HG03378 (cell line): ENCODE measurements around the gene VCL.
"Not testable (repeated sequence)": the region's sequence is repeated elsewhere in the genome, so short reads cannot be mapped to it uniquely, and the experiment has no call there.

Source experiments
- ATAC-seq: cut with Tn5 transposase; IDR thresholded peaks from one replicate; pipeline ENCODE4 v1.9.1; 2021; ENCODE audit warnings: mild to moderate bottlenecking, moderate library complexity; ENCODE audit not compliant: unreplicated experiment

VCL gene

GRCh38 chr10:74139981-74140380 is 142.1 kb downstream of the VCL start:
- ATAC-seq = no peak

DNA sequence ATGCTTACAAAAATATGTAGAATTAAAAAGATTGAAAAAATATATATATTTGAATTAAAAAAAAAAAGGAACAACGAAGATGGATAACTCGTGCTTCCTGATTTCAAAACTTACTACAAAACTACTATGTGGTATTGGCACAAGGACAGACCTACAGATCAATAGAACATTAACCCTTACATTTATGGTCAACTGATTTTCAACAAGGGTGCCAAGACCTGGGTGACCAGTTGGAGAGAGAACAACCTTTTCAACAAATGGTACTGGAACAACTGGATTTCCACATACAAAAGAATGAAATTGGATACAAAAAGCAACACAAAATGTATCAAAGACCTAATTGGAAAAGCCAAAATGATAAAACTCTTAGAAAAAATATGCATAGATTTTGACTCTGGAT is 142.6 kb downstream of the VCL start:
- ATAC-seq = no peak

- ATAC-seq = no peak
Measured at GRCh38 chr10:74145133-74145532, 147.2 kb downstream of the VCL start.

- not testable (repeated sequence) for ATAC-seq
Measured at GRCh38 chr10:74146980-74147379, 149.1 kb downstream of the VCL start.

GRCh38 chr10:74150204-74150989 is 152.5 kb downstream of the VCL start, which contains the start of gene AP3M1:
AP3M1 (minus strand) TSS chr10:74150828; CDS start chr10:74138379, 12,449 bp downstream.
- ATAC-seq = peak; percentile 31

- ATAC-seq = peak; percentile 63
Measured at GRCh38 chr10:74150990-74151878, 153.3 kb downstream of the VCL start, which contains the start of gene ADK. ADK (plus strand) TSS chr10:74151221; CDS start chr10:74151279, 58 bp downstream.

DNA sequence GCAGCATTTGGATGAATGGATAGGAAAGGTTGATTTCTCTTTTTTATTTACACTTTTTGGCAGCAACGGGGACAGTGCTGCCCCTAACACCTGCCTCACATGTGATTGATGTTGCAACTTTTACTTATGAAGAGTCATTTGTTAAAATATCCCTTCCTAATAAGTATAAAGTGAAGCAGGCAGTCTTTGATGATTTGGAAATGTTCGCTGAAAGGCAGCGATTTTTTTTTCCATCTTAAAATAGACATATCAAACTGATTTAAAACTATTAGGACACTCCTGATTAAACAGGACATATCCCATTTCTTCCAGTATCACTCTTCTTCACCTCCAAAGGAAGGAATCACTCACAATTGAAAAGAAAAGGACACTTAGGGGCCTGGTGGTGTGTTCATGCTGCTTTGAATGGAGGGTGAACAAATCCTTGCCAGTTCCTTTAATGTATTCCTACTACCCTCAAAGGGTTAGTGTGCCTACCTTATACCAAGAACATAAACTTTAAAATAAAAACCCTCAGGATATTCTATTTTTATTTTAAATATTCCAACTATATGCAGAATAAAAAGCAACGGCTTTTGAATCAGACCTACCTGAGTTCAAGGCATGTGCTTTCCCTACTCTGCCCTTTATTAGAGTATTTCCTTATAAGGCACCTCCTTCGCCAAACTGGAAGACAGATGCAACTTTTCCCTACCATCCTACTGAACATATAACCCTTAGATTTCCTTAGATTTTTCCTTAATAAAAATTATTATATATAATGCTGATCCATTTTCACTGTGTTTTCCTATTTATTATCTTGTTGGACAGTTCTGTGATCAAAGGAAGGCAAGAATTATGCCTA is 154.2 kb downstream of the VCL start:
- ATAC-seq = no peak

DNA sequence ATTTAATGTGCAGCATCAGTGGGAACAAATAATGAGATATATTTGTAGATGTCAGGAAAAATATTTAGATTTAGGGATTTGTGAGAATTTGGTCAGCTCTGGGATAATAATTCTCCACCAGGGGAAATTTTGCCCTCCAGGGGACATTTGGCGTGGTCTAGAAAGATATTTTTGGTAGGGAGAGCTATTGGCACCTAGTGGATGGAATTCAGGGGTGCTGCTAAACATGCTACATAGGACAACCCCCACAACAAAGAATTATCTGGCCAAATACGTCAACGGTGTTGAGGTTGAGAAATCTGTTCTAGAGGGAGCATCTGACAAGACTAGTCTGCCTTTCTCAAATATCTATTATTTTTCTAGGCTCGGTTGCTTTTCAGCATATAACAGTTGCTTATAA is 155.2 kb downstream of the VCL start:
- no peak for ATAC-seq

- no peak for ATAC-seq
Measured at GRCh38 chr10:74153676-74154075, 155.8 kb downstream of the VCL start.

GRCh38 chr10:74156919-74157289 is 159.0 kb downstream of the VCL start:
- no peak for ATAC-seq

- no peak for ATAC-seq
Measured at GRCh38 chr10:74160013-74160412, 162.1 kb downstream of the VCL start.

DNA sequence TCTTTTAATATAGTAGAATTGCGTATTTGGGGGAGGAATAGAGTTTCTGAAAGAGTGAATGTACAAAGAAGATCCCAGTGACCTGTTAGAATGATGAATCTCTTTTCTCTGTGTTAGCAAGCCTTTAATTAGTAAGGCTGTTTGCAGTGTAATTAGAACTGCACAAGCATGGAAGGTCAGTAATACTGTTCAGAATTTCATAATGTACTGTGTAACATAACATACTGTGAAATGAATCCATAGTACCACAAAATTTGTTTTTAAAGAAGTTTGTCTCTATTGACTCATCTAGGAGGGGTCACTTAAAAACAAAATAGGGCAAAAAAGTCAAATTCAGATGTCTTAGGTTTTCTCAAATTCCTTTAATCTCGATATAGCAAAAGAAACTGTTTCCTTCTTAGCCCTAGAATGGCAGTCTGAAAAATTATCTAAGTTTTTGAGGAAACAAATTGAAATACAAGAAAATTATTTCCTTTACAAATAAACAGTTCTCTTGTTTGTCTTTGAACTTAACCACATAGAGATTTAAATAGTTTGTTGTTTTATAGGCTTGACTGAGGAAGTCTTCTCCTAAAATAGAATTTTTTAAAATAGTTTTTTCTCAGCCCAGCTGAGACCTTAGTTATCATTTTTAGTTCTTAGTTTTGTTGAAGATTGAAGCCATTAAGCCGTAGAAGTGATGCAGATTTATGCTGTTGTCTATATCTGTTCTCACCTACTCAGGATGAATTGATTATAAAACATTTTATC is 165.6 kb downstream of the VCL start:
- no peak for ATAC-seq

DNA sequence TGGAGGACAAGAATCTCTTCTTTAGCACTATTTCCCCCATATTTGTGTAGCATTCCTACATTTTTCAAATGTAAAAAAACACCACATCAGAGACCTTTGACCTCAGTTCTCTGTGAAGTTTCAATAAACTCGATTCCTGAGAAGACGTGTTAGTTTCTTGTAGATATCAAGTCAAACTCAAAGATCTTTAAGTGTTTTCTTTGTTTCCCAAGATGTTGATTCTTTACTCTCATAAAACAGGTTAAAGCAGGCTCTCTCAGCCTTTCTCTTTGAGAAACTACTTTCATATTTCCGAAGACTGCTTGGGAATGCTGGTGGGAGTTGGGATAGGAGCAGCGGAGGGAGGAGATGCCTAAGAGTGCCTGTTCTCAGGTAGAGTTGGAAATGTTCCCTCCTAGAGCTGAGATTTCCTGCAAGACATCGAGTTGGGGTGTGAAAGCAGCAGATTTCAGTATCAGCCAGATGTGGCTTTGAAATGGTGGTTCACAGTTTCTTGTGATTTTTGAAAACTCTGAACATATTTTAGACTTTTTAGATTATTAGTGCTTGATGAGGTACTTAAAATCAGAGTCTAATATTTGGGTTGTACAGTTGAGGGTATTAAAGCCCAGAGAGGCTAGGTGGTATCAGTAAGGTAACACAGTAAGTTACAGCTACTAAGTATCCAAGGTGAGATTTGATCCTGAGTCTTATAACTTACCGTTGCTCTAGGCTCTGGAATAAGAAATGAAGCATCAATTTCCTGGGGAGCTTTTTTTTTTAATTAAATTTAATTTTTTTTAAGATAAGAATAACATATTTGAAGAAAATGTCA is 167.0 kb downstream of the VCL start:
- ATAC-seq = no peak

DNA sequence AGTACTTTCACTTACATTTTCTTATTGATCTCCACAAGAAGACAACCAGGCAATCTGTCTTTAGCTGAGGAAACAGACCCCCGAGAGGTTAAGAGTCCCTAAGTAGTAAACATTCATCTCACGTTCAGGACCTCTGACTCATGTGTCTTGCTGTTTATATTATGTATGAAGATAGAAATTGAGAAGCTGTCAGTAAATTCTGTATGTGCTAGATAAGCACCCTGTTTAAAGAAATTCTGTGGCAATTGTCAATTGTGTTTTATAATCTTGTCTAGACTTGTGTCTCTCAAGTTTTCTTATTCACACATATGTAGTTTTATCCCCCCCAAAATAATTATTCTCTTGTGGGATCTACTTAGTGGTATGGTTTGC is 167.6 kb downstream of the VCL start:
- ATAC-seq = no peak

- no peak for ATAC-seq
Measured at GRCh38 chr10:74167443-74167842, 169.5 kb downstream of the VCL start.
